Omental fat pad (tissue), 4 donors: ENCODE results near the gene POU2F1. TPM values are rescaled to one million over a fixed set of nuclear protein-coding genes. Genes with fewer than 3 reads are reported as not detected.

Experiments used
- ATAC-seq: fragments of 150-250 bp; one replicate; pipeline ENCODE4 v1.9.1; 2016; ENCODE audit warnings: mild to moderate bottlenecking, moderate library complexity; ENCODE audit not compliant: low FRiP score
- DNase-seq: peaks from one replicate; pipeline ENCODE4 v3.0.0-alpha.2; 2019; ENCODE audit warnings: low spot score
- total RNA-seq, 4 donors: library from RNA; depleted of rRNA; stranded (reverse); fragments of >200 nt; gene quantifications; one replicate each; pipeline ENCODE4 v1.1.0, GENCODE V29; 2016
- TF ChIP-seq, protein P1 (sequence below), 3 donors: fragments of 450-650 bp; IDR thresholded peaks; one replicate each; pipeline ENCODE4 v1.5.1; 2016 to 2017; ENCODE audit warnings: antibody characterized with exemption in 3 of 3, mild to moderate bottlenecking in 3 of 3, moderate library complexity in 2 of 3

Gene POU2F1
- total RNA-seq, 4 donors from 2014 or later, result 10.3 to 18.9 (median 13.5) TPM

DNA sequence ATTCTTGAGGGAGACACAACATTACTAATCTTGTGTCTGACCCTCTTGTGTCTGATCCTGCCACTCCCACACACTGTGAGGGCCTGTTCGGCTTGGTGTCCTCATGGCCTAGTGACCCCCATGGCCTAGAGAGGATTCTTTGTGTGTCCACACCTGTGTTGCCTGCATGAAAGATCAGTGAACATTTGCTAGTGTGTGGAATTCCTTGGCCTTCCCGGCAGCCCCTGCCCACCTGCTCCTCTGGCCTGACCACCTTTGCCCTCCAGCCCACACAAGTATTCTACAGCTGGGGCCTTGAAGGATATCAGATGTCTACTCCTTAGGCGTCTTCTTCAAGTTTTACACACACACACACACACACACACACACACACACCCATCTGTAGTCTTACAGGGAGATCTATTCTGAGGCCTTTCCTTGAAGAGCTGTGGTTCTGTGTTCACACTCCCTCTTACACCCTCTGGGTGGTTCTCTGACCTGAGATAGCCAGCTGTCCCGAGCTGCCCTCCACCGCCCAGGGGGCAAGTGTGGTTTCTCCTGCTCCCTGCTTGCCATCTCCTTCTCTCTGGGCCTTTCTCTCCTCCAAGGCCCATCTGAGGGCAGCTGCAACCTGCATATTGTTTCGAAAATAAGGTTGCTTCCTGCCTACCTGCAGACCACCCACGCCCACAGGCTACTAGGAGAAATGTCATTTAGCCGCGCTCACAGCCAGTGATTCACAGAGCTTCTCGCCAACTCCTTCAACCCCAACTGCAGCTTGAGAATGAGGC, 252.3 kb downstream of the POU2F1 start:
- TF ChIP-seq, protein P1, sequence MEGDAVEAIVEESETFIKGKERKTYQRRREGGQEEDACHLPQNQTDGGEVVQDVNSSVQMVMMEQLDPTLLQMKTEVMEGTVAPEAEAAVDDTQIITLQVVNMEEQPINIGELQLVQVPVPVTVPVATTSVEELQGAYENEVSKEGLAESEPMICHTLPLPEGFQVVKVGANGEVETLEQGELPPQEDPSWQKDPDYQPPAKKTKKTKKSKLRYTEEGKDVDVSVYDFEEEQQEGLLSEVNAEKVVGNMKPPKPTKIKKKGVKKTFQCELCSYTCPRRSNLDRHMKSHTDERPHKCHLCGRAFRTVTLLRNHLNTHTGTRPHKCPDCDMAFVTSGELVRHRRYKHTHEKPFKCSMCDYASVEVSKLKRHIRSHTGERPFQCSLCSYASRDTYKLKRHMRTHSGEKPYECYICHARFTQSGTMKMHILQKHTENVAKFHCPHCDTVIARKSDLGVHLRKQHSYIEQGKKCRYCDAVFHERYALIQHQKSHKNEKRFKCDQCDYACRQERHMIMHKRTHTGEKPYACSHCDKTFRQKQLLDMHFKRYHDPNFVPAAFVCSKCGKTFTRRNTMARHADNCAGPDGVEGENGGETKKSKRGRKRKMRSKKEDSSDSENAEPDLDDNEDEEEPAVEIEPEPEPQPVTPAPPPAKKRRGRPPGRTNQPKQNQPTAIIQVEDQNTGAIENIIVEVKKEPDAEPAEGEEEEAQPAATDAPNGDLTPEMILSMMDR (IDR thresholded peaks at IDR 0.05), result no peak
- DNase-seq (no peak), ATAC-seq (no peak)

DNA sequence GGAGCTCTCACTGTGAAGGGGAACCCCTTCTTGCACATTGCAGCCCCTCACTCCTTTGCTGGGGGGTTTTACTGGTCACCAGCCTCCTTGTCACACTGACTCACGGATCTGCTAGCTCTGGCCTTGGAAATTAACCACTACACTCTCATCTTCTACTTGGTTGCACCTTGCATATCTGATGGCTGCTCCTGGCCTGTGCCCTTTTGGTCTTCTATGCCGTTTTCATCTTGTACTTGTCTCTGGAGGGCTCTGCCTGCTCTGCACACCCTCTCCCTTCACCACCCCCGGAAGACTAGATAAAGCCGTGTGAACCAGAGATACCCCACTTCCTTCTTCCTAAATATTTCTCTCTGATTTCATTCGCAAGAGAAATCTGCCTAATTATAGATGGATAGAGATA, 253.1 kb downstream of the POU2F1 start:
- TF ChIP-seq, protein P1 (IDR thresholded peaks at IDR 0.05), result no peak
- DNase-seq (no peak), ATAC-seq (no peak)

DNA sequence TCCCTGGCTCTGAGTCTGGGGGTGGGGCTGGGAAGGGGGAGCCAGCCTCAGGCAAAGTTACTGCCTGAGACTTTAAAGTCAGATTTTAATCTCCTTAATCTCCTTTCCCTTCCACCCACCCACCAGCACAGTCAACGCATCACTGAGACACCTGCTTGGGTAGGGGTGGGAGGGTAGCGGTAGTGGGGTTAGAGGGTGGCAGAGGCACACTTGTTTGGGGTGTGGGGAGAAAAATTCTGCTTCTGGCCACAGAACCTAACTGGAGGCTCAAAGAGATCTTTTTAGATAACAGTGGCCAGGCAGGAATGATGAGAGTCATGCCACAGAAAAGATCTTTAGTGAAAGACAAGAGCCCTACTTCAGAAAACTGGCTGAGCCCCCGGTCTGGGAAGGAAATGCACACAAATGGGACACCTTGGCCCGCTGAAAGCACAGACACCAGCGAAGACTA, 253.5 kb downstream of the POU2F1 start:
- DNase-seq (no peak), ATAC-seq (no peak)
- TF ChIP-seq, protein P1 (IDR thresholded peaks at IDR 0.05), result no peak

DNA sequence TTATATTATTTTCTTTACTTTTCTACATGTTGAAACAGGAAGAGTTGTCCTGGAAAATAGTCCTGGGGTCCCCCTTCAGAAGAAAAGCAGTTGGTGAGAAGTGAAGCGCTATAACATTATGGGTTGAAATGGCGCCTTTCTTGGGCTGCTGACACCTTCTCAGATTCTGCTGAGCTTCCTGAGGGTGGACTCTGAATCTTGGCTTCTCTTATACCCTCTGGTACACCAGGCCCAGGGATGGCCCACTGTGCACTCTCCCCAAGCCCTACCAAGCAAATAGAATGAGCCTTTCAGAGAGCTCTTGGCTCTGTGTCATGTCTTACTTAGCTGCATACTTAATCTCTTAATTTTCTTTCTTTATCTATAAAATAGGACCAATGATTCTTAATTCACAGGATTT, 255.4 kb downstream of the POU2F1 start:
- TF ChIP-seq, protein P1 (IDR thresholded peaks at IDR 0.05), result no peak
- no peak for ATAC-seq

More for the DNA sequence above, 255.4 kb downstream of the POU2F1 start:
- DNase-seq, result no peak

Other genes with a start within 250 kb of the POU2F1 start
- gene ILDR2, start 245.3 kb upstream of the POU2F1 start, total RNA-seq, result 10 to 100 TPM in 1 of 4 donors, 1 to 10 TPM in 2, not detected in 1; 3.5 to 15.3 (median 6.1) TPM
- gene MAEL, start 231.6 kb upstream of the POU2F1 start, total RNA-seq, result under 1 TPM in 1 of 4 donors, not detected in 3; 0.37 TPM
- gene GPA33, start 130.5 kb upstream of the POU2F1 start, total RNA-seq, result under 1 TPM in 2 of 4 donors, not detected in 2; 0.37 to 0.72 TPM
- under 1 TPM; 0.12 to 0.65 (median 0.36) TPM for gene STYXL2, start 126.8 kb upstream of the POU2F1 start, total RNA-seq